HL-60 (cell line): ENCODE data around the gene MRPL23.

ENCODE experiments used
- GABPA ChIP-seq: IDR thresholded peaks from 2 replicates; pipeline ENCODE4 v1.6.1; 2012; ENCODE audit warnings: low read depth
- TF ChIP-seq, protein P1 (sequence below): IDR thresholded peaks from one replicate; pipeline ENCODE4 v1.5.1; 2011; ENCODE audit warnings: low read length, control low read depth, inconsistent platforms; ENCODE audit not compliant: insufficient read depth
- TF ChIP-seq, protein P2 (sequence below): IDR thresholded peaks from 2 replicates; pipeline ENCODE4 v1.6.1; 2012; ENCODE audit warnings: low read depth; ENCODE audit not compliant: insufficient replicate concordance

DNA sequence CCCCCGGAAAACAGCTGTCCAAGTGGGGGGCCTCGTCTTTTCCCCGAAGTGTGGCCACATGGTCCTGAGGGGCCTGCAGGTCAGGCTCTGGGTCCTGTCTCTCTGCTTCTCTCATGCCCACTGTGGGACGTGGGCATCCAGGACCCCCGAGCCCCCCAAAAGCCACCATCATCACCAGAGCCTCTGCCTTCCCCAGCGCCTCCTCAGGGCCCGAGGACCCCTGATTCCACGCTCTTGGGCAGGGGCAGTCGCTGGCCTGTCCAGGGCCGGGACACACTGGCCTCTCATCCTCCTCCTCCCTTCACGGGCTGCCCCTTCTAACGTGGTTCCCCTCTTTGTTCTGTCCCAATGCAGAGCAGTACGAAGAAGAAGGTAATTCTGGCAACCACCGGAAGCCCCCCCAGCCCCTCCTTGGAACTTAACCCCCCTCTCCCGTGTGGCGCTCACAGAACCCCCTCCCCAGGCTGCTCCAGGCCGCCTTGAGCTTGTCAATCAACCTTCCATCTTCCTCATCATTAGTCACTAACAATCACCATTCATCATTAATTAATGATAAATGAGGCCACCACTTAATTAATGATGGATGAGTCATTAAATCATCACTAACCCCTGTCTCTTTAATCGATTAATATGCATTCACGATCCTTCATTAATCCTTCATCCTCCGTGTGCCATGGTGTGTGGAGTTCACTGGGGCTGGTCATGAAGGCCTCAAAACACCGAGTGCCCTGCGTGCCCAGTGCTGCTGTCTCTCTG lies 23.8 kb upstream of the MRPL23 start:
- TF ChIP-seq, protein P1, sequence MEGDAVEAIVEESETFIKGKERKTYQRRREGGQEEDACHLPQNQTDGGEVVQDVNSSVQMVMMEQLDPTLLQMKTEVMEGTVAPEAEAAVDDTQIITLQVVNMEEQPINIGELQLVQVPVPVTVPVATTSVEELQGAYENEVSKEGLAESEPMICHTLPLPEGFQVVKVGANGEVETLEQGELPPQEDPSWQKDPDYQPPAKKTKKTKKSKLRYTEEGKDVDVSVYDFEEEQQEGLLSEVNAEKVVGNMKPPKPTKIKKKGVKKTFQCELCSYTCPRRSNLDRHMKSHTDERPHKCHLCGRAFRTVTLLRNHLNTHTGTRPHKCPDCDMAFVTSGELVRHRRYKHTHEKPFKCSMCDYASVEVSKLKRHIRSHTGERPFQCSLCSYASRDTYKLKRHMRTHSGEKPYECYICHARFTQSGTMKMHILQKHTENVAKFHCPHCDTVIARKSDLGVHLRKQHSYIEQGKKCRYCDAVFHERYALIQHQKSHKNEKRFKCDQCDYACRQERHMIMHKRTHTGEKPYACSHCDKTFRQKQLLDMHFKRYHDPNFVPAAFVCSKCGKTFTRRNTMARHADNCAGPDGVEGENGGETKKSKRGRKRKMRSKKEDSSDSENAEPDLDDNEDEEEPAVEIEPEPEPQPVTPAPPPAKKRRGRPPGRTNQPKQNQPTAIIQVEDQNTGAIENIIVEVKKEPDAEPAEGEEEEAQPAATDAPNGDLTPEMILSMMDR = no peak
- TF ChIP-seq, protein P2, sequence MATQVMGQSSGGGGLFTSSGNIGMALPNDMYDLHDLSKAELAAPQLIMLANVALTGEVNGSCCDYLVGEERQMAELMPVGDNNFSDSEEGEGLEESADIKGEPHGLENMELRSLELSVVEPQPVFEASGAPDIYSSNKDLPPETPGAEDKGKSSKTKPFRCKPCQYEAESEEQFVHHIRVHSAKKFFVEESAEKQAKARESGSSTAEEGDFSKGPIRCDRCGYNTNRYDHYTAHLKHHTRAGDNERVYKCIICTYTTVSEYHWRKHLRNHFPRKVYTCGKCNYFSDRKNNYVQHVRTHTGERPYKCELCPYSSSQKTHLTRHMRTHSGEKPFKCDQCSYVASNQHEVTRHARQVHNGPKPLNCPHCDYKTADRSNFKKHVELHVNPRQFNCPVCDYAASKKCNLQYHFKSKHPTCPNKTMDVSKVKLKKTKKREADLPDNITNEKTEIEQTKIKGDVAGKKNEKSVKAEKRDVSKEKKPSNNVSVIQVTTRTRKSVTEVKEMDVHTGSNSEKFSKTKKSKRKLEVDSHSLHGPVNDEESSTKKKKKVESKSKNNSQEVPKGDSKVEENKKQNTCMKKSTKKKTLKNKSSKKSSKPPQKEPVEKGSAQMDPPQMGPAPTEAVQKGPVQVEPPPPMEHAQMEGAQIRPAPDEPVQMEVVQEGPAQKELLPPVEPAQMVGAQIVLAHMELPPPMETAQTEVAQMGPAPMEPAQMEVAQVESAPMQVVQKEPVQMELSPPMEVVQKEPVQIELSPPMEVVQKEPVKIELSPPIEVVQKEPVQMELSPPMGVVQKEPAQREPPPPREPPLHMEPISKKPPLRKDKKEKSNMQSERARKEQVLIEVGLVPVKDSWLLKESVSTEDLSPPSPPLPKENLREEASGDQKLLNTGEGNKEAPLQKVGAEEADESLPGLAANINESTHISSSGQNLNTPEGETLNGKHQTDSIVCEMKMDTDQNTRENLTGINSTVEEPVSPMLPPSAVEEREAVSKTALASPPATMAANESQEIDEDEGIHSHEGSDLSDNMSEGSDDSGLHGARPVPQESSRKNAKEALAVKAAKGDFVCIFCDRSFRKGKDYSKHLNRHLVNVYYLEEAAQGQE = no peak
- no peak for TF ChIP-seq GABPA
